ENCODE results near the gene IVD.

GRCh38 chr15:40445421-40445922, 39.9 kb downstream of the IVD start:
- TF ChIP-seq CTCF (conservative IDR thresholded peaks at IDR 0.05; ENCODE audit: low read length) (no peak), EZH2phosphoT487 (IDR thresholded peaks at IDR 0.05; ENCODE audit: borderline replicate concordance) (no peak)
